GM21786 (cell line): ENCODE data around the gene CMIP.

Experiments used
- ATAC-seq: cut with Tn5 transposase; IDR thresholded peaks from one replicate; pipeline ENCODE4 v1.9.1; 2021; ENCODE audit not compliant: unreplicated experiment

CMIP gene

GRCh38 chr16:81708266-81709015 lies 263.8 kb downstream of the CMIP start:
- no peak for ATAC-seq

GRCh38 chr16:81709016-81709900 lies 264.6 kb downstream of the CMIP start:
- ATAC-seq: no peak

GRCh38 chr16:81710044-81710443 lies 265.4 kb downstream of the CMIP start:
- ATAC-seq: no peak

- ATAC-seq: no peak
Measured at GRCh38 chr16:81710596-81710995, 266.0 kb downstream of the CMIP start.

- no peak for ATAC-seq
Measured at GRCh38 chr16:81711657-81712319, 267.2 kb downstream of the CMIP start.

- no peak for ATAC-seq
Measured at GRCh38 chr16:81712681-81713080, 268.1 kb downstream of the CMIP start.

- no peak for ATAC-seq
Measured at GRCh38 chr16:81713295-81713772, 268.7 kb downstream of the CMIP start.

- ATAC-seq: no peak
Measured at GRCh38 chr16:81713796-81714195, 269.2 kb downstream of the CMIP start.

- no peak for ATAC-seq
Measured at GRCh38 chr16:81714583-81714982, 270.0 kb downstream of the CMIP start.

GRCh38 chr16:81715358-81716196 lies 271.0 kb downstream of the CMIP start:
- peak; percentile 51 for ATAC-seq

GRCh38 chr16:81716478-81717225 lies 272.0 kb downstream of the CMIP start:
- peak; percentile 56 for ATAC-seq

- no peak for ATAC-seq
Measured at GRCh38 chr16:81717662-81718189, 273.1 kb downstream of the CMIP start.

- ATAC-seq: no peak
Measured at GRCh38 chr16:81718637-81719036, 274.0 kb downstream of the CMIP start.

- ATAC-seq: no peak
Measured at GRCh38 chr16:81719993-81720392, 275.4 kb downstream of the CMIP start.

GRCh38 chr16:81720973-81721906 lies 276.6 kb downstream of the CMIP start:
- ATAC-seq: no peak

GRCh38 chr16:81723098-81723723 lies 278.6 kb downstream of the CMIP start:
- peak; percentile 76 for ATAC-seq

- no peak for ATAC-seq
Measured at GRCh38 chr16:81728435-81728834, 283.8 kb downstream of the CMIP start.

GRCh38 chr16:81729451-81729850 lies 284.8 kb downstream of the CMIP start:
- no peak for ATAC-seq
